Stimulated activated CD8-positive, alpha-beta memory T cell treated with anti-CD3 and anti-CD28 coated beads, Interleukin-7, amount 100 ng/mL, for 48 hours (primary cell): ENCODE measurements around the gene FAM151B.

Experiments used
- DNase-seq, 2 donors: peaks; one replicate each; pipeline ENCODE4 v3.0.0-alpha.2; 2020; ENCODE audit warnings: low read depth in 1 of 2; ENCODE audit errors: extremely low read depth in 1 of 2

Gene FAM151B

DNA sequence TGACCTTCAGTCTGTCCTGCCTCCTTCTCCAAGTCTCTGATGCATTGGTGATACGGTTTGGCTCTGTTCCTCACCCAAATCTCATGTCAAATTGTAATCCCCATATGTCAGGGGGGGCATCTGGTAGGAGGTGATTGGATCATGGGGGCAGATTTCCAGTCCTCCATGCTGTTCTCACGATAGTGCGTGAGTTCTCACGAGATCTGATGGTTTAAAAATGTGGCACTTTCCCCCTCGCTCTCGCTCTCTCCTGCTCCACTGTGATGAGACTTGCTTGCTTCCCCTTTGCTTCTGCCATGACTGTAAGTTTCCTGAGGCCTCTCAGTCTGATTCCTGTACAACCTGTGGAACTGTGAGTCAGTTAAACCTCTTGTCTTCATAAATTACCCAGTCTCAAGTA, 96.9 kb downstream of the FAM151B start:
- no peak for DNase-seq

GRCh38 chr5:80588858-80589540, 101.1 kb downstream of the FAM151B start:
- DNase-seq, result no peak

DNA sequence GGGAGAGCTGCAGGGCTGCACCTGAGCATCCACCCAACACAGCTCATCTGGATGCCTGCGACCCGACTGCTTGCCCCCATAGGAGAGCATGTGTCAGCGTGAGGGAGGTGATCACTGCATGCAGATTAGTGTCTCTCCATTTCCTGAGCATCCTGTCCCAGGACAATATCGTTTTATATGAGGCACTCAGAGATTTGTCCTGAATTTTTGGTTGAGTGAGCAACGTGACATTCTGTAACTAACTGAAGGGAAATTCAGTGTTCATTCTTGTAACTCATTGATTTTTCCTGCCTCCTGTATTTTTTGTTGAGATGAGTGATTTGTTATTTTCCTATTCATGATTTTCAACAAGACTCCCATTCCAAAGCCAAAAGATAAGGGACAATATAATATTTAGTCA, 102.9 kb downstream of the FAM151B start:
- DNase-seq, result no peak

- DNase-seq, result no peak
These were observed 103.5 kb downstream of the FAM151B start for GRCh38 chr5:80591352-80591751.

DNA sequence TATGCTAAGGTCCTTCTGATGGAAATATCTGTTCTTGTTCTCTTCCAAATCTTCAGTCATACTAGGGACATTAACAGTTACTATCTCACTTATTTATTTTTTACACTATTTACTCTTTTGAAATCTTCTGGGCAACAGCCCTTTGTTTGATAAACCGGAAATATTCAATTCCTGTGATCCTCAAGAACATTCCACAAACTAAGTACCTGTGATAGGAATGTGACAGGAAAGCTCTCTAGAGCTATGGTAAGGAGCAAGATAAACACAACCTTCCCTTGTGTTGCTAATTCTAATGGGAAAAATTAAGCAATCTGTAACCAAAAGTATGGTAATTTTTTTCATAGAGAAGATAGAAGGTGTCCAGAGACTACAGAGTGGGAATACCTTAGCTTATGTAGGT, 104.2 kb downstream of the FAM151B start:
- DNase-seq, result no peak
